ENCODE results near the gene PAX2.

Gene PAX2

DNA sequence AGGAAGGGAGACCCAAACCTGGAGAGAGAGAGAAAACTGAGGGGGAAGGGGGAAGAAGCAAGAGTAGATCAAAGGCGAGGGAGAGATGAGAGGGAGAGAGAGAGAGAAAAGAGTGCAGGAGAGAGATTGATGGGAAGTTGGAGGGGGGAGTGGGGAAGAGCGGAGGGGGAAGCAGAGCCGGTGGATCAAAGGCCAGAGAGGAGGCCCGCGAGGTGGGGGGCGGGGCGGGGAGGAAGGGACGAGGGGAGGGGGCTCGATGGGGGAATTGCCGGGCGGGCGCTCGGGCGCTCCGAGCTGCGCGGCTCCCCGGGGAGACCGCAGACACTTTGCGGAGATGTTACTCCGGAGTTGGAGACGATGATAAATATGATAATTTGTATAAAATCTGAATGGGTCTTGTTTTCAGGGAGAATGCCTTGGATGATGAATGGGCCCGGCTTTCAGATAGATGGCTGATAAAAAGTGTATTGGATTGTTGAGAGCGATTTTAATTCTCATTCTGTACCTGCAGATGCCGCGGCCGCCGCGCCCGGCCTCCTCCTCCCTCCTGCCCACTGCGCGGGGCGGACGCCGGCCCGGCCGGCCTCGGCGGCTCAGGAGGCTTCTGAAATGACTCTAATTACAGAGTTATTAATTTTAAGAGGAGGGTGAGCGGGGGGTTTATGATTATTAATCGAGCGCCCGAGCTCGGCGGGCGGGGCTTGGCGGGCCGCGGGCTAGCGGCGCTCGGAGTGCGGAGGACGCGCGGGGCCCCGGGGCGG is 21.4 kb upstream of the PAX2 start:
- no peak for DNase-seq (ENCODE audit: low read depth in 1 of 2, low spot score in 1 of 2)

GRCh38 chr10:100724531-100725027 is 20.8 kb upstream of the PAX2 start:
- DNase-seq (ENCODE audit: low read depth in 1 of 2, low spot score in 1 of 2), result no peak

DNA sequence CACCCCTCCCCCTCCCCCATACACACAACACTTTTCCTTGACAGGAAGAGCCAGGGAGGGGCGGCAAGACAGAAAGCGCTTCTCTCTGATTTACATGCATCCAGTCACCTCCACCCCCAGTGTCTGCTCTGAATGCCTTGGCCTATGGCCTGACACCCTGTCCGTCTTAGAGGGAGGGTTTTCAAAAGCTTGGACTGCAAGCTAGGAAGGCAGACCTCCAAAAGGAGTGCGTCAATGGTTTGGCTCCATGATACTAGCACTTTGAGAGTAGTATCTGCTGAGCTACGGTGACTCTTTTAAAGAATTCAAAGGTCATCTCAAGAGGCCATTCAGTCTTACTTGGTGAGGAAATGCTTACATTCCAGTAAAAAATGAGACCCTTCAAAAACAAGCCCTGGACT is 20.3 kb upstream of the PAX2 start:
- no peak for DNase-seq (ENCODE audit: low read depth in 1 of 2, low spot score in 1 of 2)

DNA sequence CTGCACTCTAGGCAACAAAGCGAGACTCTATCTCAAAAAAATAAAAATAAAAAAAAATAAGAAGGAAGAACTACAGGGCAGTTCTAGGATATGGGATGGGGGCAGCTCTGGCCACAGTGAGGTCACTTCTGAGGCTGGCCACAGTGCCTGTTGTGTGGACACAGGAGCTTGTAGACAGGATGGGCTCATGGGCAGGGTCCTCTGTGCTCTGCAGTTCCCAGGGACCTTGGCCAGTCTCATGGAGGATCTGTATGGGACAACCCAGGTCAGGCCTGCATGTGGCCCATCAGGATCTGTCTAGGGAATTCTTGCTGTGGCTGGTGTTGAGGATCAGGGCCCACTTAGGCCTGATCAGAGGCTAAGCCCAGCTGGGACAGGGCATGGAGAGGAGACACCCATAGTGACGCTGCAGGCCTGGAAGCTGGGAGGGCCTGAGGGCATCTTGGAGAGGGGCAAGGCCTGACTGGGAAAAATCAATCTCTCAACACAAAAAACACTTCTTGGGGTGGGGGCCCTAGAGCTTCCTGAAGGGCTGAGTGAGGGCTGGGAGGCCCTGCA is 19.4 kb upstream of the PAX2 start:
- no peak for DNase-seq (ENCODE audit: low read depth in 1 of 2, low spot score in 1 of 2)

GRCh38 chr10:100727808-100728207 is 17.6 kb upstream of the PAX2 start:
- no peak for DNase-seq (ENCODE audit: low read depth in 1 of 2, low spot score in 1 of 2)

GRCh38 chr10:100728928-100729861 is 16.2 kb upstream of the PAX2 start:
- DNase-seq (ENCODE audit: low read depth in 1 of 2, low spot score in 1 of 2), result no peak

- DNase-seq (ENCODE audit: low read depth in 1 of 2, low spot score in 1 of 2), result no peak
Observed at GRCh38 chr10:100729862-100730724, 15.3 kb upstream of the PAX2 start.

DNA sequence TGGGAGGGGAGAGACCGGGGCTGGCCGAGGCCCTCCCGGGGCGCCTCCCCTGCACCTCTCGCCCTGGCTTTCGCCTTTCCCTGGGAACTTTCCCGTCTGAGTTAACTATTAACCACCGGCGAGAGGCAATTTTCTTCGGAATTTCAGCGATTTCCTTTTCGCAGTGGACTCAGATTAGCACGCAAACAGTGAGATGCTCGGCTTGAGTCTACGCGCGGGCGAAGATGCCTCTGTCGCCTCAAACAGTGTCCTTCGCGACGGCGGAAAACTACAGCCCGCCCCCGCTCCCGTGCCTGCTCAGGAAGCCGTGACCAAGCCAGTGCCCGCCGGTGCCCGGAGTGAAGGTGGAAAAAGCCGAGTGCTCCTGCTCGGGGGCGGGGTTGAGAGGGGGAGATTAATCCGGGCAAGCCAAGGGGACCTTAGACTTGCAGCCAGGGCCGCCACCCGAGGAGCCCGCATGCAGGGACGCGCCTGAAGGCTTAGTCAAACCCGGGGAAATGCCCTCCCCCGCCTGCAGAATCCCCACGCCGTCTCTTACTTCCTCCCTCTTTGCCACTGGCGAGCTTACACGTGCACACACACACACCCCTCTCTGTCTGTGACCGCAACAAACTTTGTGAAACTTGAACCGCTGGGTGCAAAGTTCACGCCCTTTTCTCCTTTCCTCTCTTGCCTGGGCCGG is 14.5 kb upstream of the PAX2 start:
- no peak for DNase-seq (ENCODE audit: low read depth in 1 of 2, low spot score in 1 of 2)

GRCh38 chr10:100731407-100732240 is 13.8 kb upstream of the PAX2 start:
- no peak for DNase-seq (ENCODE audit: low read depth in 1 of 2, low spot score in 1 of 2)

GRCh38 chr10:100732241-100732596 is 13.2 kb upstream of the PAX2 start:
- DNase-seq (ENCODE audit: low read depth in 1 of 2, low spot score in 1 of 2), result no peak

DNA sequence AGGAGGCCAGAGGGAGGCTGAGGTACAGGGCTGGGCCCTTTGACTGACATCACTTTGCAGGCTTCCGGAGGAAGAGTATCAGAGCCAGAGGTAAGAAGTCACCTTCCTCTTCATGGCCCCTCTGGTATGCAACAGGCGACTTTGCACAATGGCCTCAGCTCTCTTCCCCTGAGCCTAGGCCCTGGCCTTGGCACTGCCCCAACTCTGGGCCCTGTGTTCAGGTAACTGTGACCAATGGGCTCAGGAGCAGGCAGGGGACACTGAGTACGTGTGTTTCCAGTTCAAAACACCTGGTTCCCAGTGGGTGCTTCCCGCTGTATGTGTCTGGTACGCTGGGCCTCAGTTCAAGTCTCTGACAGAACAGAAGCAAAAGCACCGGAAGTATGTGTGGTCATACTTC is 12.1 kb upstream of the PAX2 start:
- DNase-seq (ENCODE audit: low read depth in 1 of 2, low spot score in 1 of 2), result no peak

- DNase-seq (ENCODE audit: low read depth in 1 of 2, low spot score in 1 of 2), result no peak
Observed at GRCh38 chr10:100734295-100735086, 10.9 kb upstream of the PAX2 start.

DNA sequence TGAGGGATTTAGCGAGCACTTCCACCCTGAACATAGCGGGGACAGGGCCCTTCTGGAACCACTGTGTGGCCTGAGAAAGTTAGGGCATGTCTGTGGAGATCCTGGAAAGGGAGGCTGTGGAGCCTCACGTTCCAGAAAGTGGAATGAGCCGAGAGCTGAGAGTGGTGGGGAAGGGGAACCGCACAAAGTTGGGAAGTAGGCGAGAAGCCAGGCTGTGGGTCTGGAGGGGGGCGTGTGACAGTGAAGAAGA is 10.4 kb upstream of the PAX2 start:
- DNase-seq (ENCODE audit: low read depth in 1 of 2, low spot score in 1 of 2), result no peak

DNA sequence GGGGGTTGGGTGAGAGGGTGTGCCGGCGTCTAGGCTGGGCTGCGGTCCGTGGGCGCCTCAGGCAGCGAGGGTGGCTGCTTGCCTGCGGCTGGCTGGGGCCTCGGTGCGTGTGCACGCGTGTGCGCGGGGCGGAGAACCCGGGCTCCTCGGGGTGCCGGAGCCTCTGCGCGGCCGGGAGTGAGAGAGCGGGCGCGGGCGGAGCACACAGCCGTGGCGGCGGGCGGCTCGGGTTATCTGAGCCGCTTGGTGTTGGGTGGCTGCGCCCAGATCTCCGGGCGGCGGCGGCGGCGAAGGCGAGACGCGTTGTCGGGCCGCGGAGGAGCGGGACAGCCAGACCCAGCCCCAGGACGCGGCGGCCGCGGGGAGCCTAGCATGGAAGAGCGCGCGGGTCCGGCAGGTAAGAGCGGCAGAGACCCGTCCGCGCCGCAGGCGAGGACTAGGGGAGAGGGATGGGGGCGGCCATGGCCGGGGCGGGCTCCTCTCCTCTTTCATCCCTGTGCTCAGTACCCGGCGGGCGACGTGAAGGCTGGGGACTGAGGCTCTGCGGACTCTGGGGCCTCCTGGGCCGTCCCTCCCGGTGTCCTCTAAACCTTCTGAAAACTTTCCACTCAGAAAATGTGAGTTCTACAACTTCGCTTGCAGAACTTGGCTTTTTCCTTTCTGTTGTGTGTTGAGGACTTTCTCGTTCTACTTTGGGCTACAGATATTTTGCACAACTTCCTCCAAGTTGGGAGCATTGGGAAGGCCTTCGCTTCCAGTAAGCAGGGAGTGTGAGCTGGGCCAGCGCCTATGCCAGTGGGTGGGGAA is 9.8 kb upstream of the PAX2 start:
- DNase-seq (ENCODE audit: low read depth in 1 of 2, low spot score in 1 of 2), result no peak

- no peak for DNase-seq (ENCODE audit: low read depth in 1 of 2, low spot score in 1 of 2)
Observed at GRCh38 chr10:100736144-100736808, 9.1 kb upstream of the PAX2 start.

DNA sequence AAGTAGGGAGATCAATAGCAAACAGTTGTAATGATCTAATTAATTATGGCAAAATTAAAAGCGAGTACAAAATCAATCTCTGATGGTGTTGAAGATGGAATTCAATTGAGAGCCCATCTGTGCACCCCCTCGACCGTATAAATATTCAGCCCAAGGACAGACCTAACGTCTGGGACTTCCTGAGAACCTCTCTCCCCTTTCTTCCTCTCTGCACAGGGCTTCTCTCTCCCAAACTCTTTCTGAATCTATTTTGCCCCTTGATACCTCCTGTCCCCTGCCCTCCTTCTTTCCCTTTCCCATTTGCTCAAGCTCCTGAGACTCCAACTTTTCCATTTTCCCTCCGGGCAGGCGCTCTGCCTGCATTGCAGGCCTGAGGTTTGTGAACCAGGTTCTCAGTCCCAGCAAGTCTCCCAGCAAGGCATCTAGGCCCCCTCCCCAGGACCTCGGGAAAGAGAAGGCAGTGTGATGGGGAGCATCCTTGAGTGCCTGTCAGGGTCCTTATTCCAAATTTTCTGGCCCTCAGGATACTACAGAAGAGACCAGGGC is 8.5 kb upstream of the PAX2 start:
- DNase-seq (ENCODE audit: low read depth in 1 of 2, low spot score in 1 of 2), result no peak

GRCh38 chr10:100737355-100738054 is 7.9 kb upstream of the PAX2 start:
- no peak for DNase-seq (ENCODE audit: low read depth in 1 of 2, low spot score in 1 of 2)
